Hepatocyte (in vitro differentiated cells): ENCODE results near the gene AHSG. TPM values are rescaled to one million over a fixed set of nuclear protein-coding genes. Genes with fewer than 3 reads are reported as not detected.

ENCODE experiments used
- DNase-seq: peaks from one replicate; pipeline ENCODE4 v3.0.0-alpha.2; 2016; ENCODE audit warnings: low spot score
- H2AFZ ChIP-seq: fragments of 200-600 bp; sonication (generic); 2 replicates; pipeline ENCODE4 v1.6.0; 2016; ENCODE audit warnings: antibody characterized with exemption, mild to moderate bottlenecking
- H3K27ac ChIP-seq: fragments of 200-600 bp; sonication (generic); 2 replicates; pipeline ENCODE4 v1.5.1; 2016; ENCODE audit warnings: mild to moderate bottlenecking
- H3K27me3 ChIP-seq: fragments of 200-600 bp; sonication (generic); 2 replicates; pipeline ENCODE4 v1.6.1; 2016
- H3K36me3 ChIP-seq: fragments of 200-600 bp; sonication (generic); replicated peaks from 2 replicates; pipeline ENCODE4 v1.5.1; 2016; ENCODE audit warnings: low read depth; ENCODE audit not compliant: insufficient read depth
- H3K4me1 ChIP-seq: fragments of 200-600 bp; sonication (generic); 2 replicates; pipeline ENCODE4 v1.5.1; 2016; ENCODE audit warnings: mild to moderate bottlenecking, moderate library complexity; ENCODE audit not compliant: insufficient read depth
- H3K4me2 ChIP-seq: fragments of 200-600 bp; sonication (generic); 2 replicates; pipeline ENCODE4 v1.6.0; 2016
- H3K4me3 ChIP-seq: fragments of 200-600 bp; sonication (generic); 2 replicates; pipeline ENCODE4 v1.5.1; 2016; ENCODE audit warnings: mild to moderate bottlenecking
- H3K79me2 ChIP-seq: fragments of 200-600 bp; sonication (generic); 2 replicates; pipeline ENCODE4 v1.6.0; 2017; ENCODE audit warnings: mild to moderate bottlenecking
- H3K9me2 ChIP-seq: fragments of 200-600 bp; sonication (generic); replicated peaks from 2 replicates; pipeline ENCODE4 v1.6.0; 2017; ENCODE audit warnings: mild to moderate bottlenecking; ENCODE audit not compliant: insufficient read depth
- H3K9me3 ChIP-seq: fragments of 200-600 bp; sonication (generic); 2 replicates; pipeline ENCODE4 v1.5.1; 2016; ENCODE audit warnings: low read depth, mild to moderate bottlenecking
- H4K20me1 ChIP-seq: fragments of 200-600 bp; sonication (generic); 2 replicates; pipeline ENCODE4 v1.6.0; 2016; ENCODE audit warnings: mild to moderate bottlenecking; ENCODE audit not compliant: insufficient read depth, poor library complexity, severe bottlenecking
- EZH2 ChIP-seq: fragments of 200-600 bp; sonication (generic); IDR thresholded peaks from 2 replicates; pipeline ENCODE4 v1.6.1; 2016; ENCODE audit warnings: antibody characterized with exemption, mild to moderate bottlenecking, borderline replicate concordance
- EZH2phosphoT487 ChIP-seq: fragments of 200-600 bp; sonication (generic); IDR thresholded peaks from one replicate; pipeline ENCODE4 v1.6.1; 2018; ENCODE audit warnings: antibody characterized with exemption, mild to moderate bottlenecking, low read depth, moderate library complexity; ENCODE audit not compliant: unreplicated experiment, severe bottlenecking
- whole genome bisulfite sequencing: methylation state at CpG from one replicate; pipeline ENCODE4 v1.1.6; 2016; ENCODE audit warnings: low lambda C conversion rate; ENCODE audit errors: missing lambda C conversion rate; 5-methylcytosine and 5-hydroxymethylcytosine counted together
- polyA plus RNA-seq: library from polyadenylated mRNA; unstranded; fragments of >200 nt; fragmentation: Nextera tagmentation; extraction: Ambion mirVana; gene quantifications from 2 replicates; pipeline ENCODE4 v1.2.1, GENCODE V29; 2016
- total RNA-seq: library from RNA; depleted of rRNA; stranded (reverse); fragments of >200 nt; gene quantifications from 2 replicates; pipeline ENCODE4 v1.2.3, GENCODE V29; 2014
- TF ChIP-seq, protein P1 (sequence below): fragments of 200-600 bp; sonication (generic); IDR thresholded peaks from 2 replicates; pipeline ENCODE4 v1.5.1; 2016; ENCODE audit warnings: antibody characterized with exemption, mild to moderate bottlenecking; ENCODE audit not compliant: poor library complexity

Gene AHSG
- total and polyA plus RNA-seq, 2 experiments from 2014 or later: 559 to 568 TPM

GRCh38 chr3:186570941-186571643 is 41.8 kb upstream of the AHSG start:
- Histone ChIP-seq H3K4me1 (peaks cover 13% of the 10 kb centered on the region), H3K36me3 (no peaks in the 10 kb centered on the region), H2AFZ (peak overlapping the region; percentile 27), H3K9me3 (no peaks in the 10 kb centered on the region), H3K4me2 (peak overlapping the region; percentile 84), H3K9me2 (no peaks in the 10 kb centered on the region), H3K27ac (peak overlapping the region; percentile 79), H3K4me3 (peak overlapping the region; percentile 50), H4K20me1 (no peaks in the 10 kb centered on the region), H3K27me3 (no peaks in the 10 kb centered on the region), H3K79me2 (peaks cover 30% of the 10 kb centered on the region)
- TF ChIP-seq, protein P1, sequence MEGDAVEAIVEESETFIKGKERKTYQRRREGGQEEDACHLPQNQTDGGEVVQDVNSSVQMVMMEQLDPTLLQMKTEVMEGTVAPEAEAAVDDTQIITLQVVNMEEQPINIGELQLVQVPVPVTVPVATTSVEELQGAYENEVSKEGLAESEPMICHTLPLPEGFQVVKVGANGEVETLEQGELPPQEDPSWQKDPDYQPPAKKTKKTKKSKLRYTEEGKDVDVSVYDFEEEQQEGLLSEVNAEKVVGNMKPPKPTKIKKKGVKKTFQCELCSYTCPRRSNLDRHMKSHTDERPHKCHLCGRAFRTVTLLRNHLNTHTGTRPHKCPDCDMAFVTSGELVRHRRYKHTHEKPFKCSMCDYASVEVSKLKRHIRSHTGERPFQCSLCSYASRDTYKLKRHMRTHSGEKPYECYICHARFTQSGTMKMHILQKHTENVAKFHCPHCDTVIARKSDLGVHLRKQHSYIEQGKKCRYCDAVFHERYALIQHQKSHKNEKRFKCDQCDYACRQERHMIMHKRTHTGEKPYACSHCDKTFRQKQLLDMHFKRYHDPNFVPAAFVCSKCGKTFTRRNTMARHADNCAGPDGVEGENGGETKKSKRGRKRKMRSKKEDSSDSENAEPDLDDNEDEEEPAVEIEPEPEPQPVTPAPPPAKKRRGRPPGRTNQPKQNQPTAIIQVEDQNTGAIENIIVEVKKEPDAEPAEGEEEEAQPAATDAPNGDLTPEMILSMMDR: no peak
- TF ChIP-seq EZH2phosphoT487: no peak
- peak; percentile 9 for DNase-seq
- 16% methylated on average over 20 of the region's 21 CpGs for WGBS

- no peaks in the 10 kb centered on the region for H4K20me1 ChIP-seq
- peaks cover 13% of the 10 kb centered on the region for H3K4me1 ChIP-seq
- no peak for DNase-seq
- no peaks in the 10 kb centered on the region for H3K9me2 ChIP-seq
- no peak overlapping the region for H2AFZ ChIP-seq
- H3K9me3 ChIP-seq: no peaks in the 10 kb centered on the region
- no peak for TF ChIP-seq EZH2phosphoT487
- no peak for TF ChIP-seq EZH2
- TF ChIP-seq, protein P1: no peak
- no peaks in the 10 kb centered on the region for H3K36me3 ChIP-seq
- H3K27ac ChIP-seq: no peak overlapping the region
- no peaks in the 10 kb centered on the region for H3K27me3 ChIP-seq
- peaks cover 28% of the 10 kb centered on the region for H3K79me2 ChIP-seq
- peak overlapping the region; percentile 84 for H3K4me2 ChIP-seq
- 78% methylated on average over 2 of the region's 2 CpGs for WGBS
- H3K4me3 ChIP-seq: peak overlapping the region; percentile 50
These were observed 41.2 kb upstream of the AHSG start for GRCh38 chr3:186571644-186572013.

GRCh38 chr3:186577521-186577920 is 35.3 kb upstream of the AHSG start:
- H3K79me2 ChIP-seq: peaks cover 10% of the 10 kb centered on the region
- peaks cover 4% of the 10 kb centered on the region for H3K36me3 ChIP-seq
- no peak overlapping the region for H3K27ac ChIP-seq
- H4K20me1 ChIP-seq: no peaks in the 10 kb centered on the region
- no peaks in the 10 kb centered on the region for H3K27me3 ChIP-seq
- no peak overlapping the region for H3K4me3 ChIP-seq
- no peaks in the 10 kb centered on the region for H3K9me3 ChIP-seq
- no peaks in the 10 kb centered on the region for H3K4me1 ChIP-seq
- H2AFZ ChIP-seq: no peak overlapping the region
- DNase-seq: no peak
- no peaks in the 10 kb centered on the region for H3K9me2 ChIP-seq
- 99% methylated on average over 2 of the region's 2 CpGs for WGBS
- no peak for TF ChIP-seq EZH2phosphoT487
- TF ChIP-seq EZH2: no peak
- TF ChIP-seq, protein P1: no peak
- no peak overlapping the region for H3K4me2 ChIP-seq
